Spleen (tissue), 11 donors: ENCODE measurements around the gene MAMDC2. TPM values are rescaled to one million over a fixed set of nuclear protein-coding genes. Genes with fewer than 3 reads are reported as not detected.

Experiments used
- DNase-seq: peaks from one replicate; pipeline ENCODE4 v3.0.0-alpha.2; 2020
- H3K27ac ChIP-seq, 8 donors: fragments of 200-600 bp; sonication (generic) in 7 of 8; 1 replicate in 4 of 8; 2 replicates in 4 of 8; pipeline versions ENCODE4 v1.5.0 to v1.8.0; 2016 to 2021; ENCODE audit warnings: inconsistent platforms in 4 of 8, mild to moderate bottlenecking in 4 of 8, moderate library complexity in 1 of 8
- H3K27me3 ChIP-seq, 7 donors: fragments of 200-600 bp; sonication (generic) in 6 of 7; replicated peaks in 1 of 7; 1 replicate in 4 of 7; 2 replicates in 3 of 7; pipeline versions ENCODE4 v1.5.0 to v1.8.0; 2016 to 2021; ENCODE audit warnings: inconsistent platforms in 3 of 7, mild to moderate bottlenecking in 1 of 7
- H3K36me3 ChIP-seq, 6 donors: fragments of 200-600 bp; sonication (generic) in 5 of 6; 1 replicate in 4 of 6; 2 replicates in 2 of 6; pipeline versions ENCODE4 v1.5.0 to v1.8.0; 2016 to 2021; ENCODE audit warnings: inconsistent platforms in 2 of 6
- H3K4me1 ChIP-seq, 6 donors: fragments of 200-600 bp; sonication (generic) in 5 of 6; 1 replicate in 3 of 6; 2 replicates in 3 of 6; pipeline versions ENCODE4 v1.5.0 to v1.8.0; 2016 to 2021; ENCODE audit warnings: inconsistent platforms in 3 of 6
- H3K4me3 ChIP-seq, 8 donors: fragments of 200-600 bp; sonication (generic) in 7 of 8; 1 replicate in 4 of 8; 2 replicates in 4 of 8; pipeline versions ENCODE4 v1.5.0 to v1.8.0; 2016 to 2021; ENCODE audit warnings: inconsistent platforms in 4 of 8, mild to moderate bottlenecking in 4 of 8, moderate library complexity in 2 of 8
- H3K9me3 ChIP-seq, 8 donors: fragments of 200-600 bp; sonication (generic) in 7 of 8; 1 replicate in 4 of 8; 2 replicates in 4 of 8; pipeline versions ENCODE4 v1.5.0 to v1.8.0; 2016 to 2021; ENCODE audit warnings: inconsistent platforms in 4 of 8
- CTCF ChIP-seq, 11 experiments: fragments of 200-600 bp in 7 of 11; fragments of 450-650 bp in 4 of 11; sonication (generic) in 4 of 11; IDR thresholded peaks in 8 of 11; conservative IDR thresholded peaks in 3 of 11; 1 replicate in 7 of 11; 2 replicates in 4 of 11; pipeline versions ENCODE4 v1.4.0 to v1.8.0; 2016 to 2021; ENCODE audit warnings: antibody characterized with exemption in 11 of 11, inconsistent platforms in 4 of 11, mild to moderate bottlenecking in 1 of 11
- POLR2A ChIP-seq, 3 donors: fragments of 450-650 bp; IDR thresholded peaks; one replicate each; pipeline ENCODE4 v1.5.1; 2017; ENCODE audit warnings: antibody characterized with exemption in 3 of 3, mild to moderate bottlenecking in 1 of 3
- POLR2AphosphoS5 ChIP-seq, 3 donors: sonication (generic); formaldehyde crosslinking; IDR thresholded peaks; one replicate each; pipeline ENCODE4 v1.5.1; 2017; ENCODE audit warnings: antibody characterized with exemption in 3 of 3
- WGBS, 5 donors: extraction: QIAGEN DNeasy Blood & Tissue Kit in 3 of 5; methylation state at CpG; one replicate each; pipeline versions ENCODE4 v1.1.5 to v1.1.7; 2013 to 2018; 5-methylcytosine and 5-hydroxymethylcytosine counted together
- intact Hi-C: fragments of 100-400 bp; cut with DNase I; formaldehyde crosslinking; loops from one replicate; pipeline ENCODE4 v1.15.0; 2023; ENCODE audit warnings: low total_unique reads
- polyA plus RNA-seq, 3 donors: library from polyadenylated mRNA; stranded (reverse); fragments of 200-250 nt; gene quantifications; one replicate each; pipeline ENCODE4 v1.2.1, GENCODE V29; 2013
- total RNA-seq, 7 donors: library from RNA; depleted of rRNA in 3 of 7; stranded (reverse); fragments of >200 nt in 3 of 7; fragmentation: NEBNext Ultra II Directional in 4 of 7; extraction: Animal tissue kit (Norgen Biotek cat#: 25700) in 4 of 7; gene quantifications; one replicate each; pipeline versions ENCODE4 v1.1.0 to v1.2.1, GENCODE V29; 2016 to 2021
- donor health status: healthy with polysubstance abuse.
- donor health status: DM: no; HTN: no; CAD: no; lungs with moderate emphysema.
- donor health status: DM: no; HTN: no; CAD: no.
- donor health status: Bipolar disorder and iron deficiency.
- donor health status: healthy.
- donor health status: DM: no; HTN: no; CAD: no.
- donor health status: DM: yes; HTN: yes; CAD: no.

MAMDC2 gene
- total and polyA plus RNA-seq, 10 donors = 1.5 to 65.5 (median 14.5) TPM

- WGBS, 5 donors = 55 to 70% (median 62%) methylated on average over 1 of the region's 1 CpG
- H3K27ac ChIP-seq = no peak overlapping the region
- no peak overlapping the region for H3K4me3 ChIP-seq
- H3K9me3 ChIP-seq = no peaks in the 10 kb centered on the region
- H3K36me3 ChIP-seq = no peaks in the 10 kb centered on the region
- TF ChIP-seq POLR2A (IDR thresholded peaks at IDR 0.05) (no peak), POLR2AphosphoS5 (IDR thresholded peaks at IDR 0.05) (no peak), CTCF (IDR thresholded peaks at IDR 0.05 in 8 of 11, conservative IDR thresholded peaks at IDR 0.05 in 3 of 11) (no peak)
- intact Hi-C loops = no loop called here
- no peak for DNase-seq
- peaks cover 0 to 3% (median 0%) of the 10 kb centered on the region in 6 donors for H3K4me1 ChIP-seq
- H3K27me3 ChIP-seq = no peaks in the 10 kb centered on the region
Observed at GRCh38 chr9:70093944-70094343, 50.3 kb downstream of the MAMDC2 start.

GRCh38 chr9:70094747-70095146 is 51.1 kb downstream of the MAMDC2 start:
- TF ChIP-seq POLR2AphosphoS5 (IDR thresholded peaks at IDR 0.05) (no peak), POLR2A (IDR thresholded peaks at IDR 0.05) (no peak), CTCF (IDR thresholded peaks at IDR 0.05 in 8 of 11, conservative IDR thresholded peaks at IDR 0.05 in 3 of 11) (no peak)
- H3K36me3 ChIP-seq = no peaks in the 10 kb centered on the region
- peaks cover 0 to 3% (median 0%) of the 10 kb centered on the region in 6 donors for H3K4me1 ChIP-seq
- H3K27me3 ChIP-seq = no peaks in the 10 kb centered on the region
- no peak overlapping the region for H3K4me3 ChIP-seq
- H3K27ac ChIP-seq = no peak overlapping the region
- DNase-seq = no peak
- H3K9me3 ChIP-seq = no peaks in the 10 kb centered on the region
- intact Hi-C loops = no loop called here

- Histone ChIP-seq H3K36me3 (no peaks in the 10 kb centered on the region), H3K9me3 (no peaks in the 10 kb centered on the region), H3K4me1 (peaks cover 0 to 3% (median 0%) of the 10 kb centered on the region in 6 donors), H3K27ac (no peak overlapping the region), H3K4me3 (no peak overlapping the region), H3K27me3 (no peaks in the 10 kb centered on the region)
- no peak for DNase-seq
- TF ChIP-seq POLR2AphosphoS5 (IDR thresholded peaks at IDR 0.05) (no peak), POLR2A (IDR thresholded peaks at IDR 0.05) (no peak)
- WGBS, 5 donors = 64 to 67% (median 64%) methylated on average over 4 of the region's 4 CpGs
- intact Hi-C loops = no loop called here
Observed at GRCh38 chr9:70097187-70097586, 53.5 kb downstream of the MAMDC2 start.

GRCh38 chr9:70100362-70100761 is 56.7 kb downstream of the MAMDC2 start:
- no peak for DNase-seq
- no peak for TF ChIP-seq CTCF (IDR thresholded peaks at IDR 0.05 in 8 of 11, conservative IDR thresholded peaks at IDR 0.05 in 3 of 11)
- TF ChIP-seq POLR2A (IDR thresholded peaks at IDR 0.05) = no peak
- TF ChIP-seq POLR2AphosphoS5 (IDR thresholded peaks at IDR 0.05) = peak in 1 of 3 donors; percentile 26
- intact Hi-C loops = loop anchor here (10.0 kb wide), 1 partner anchor 76 kb away; no protein-coding TSS in a partner anchor
- Histone ChIP-seq H3K27ac (no peak overlapping the region), H3K36me3 (no peaks in the 10 kb centered on the region), H3K4me3 (no peak overlapping the region), H3K27me3 (no peaks in the 10 kb centered on the region), H3K4me1 (peaks cover 0 to 3% (median 0%) of the 10 kb centered on the region in 6 donors), H3K9me3 (no peaks in the 10 kb centered on the region)
- WGBS, 5 donors = 51 to 74% (median 66%) methylated on average over 4 of the region's 4 CpGs

GRCh38 chr9:70101265-70101664 is 57.6 kb downstream of the MAMDC2 start:
- 64 to 80% (median 73%) methylated on average over 1 of the region's 1 CpG for WGBS, 5 donors
- TF ChIP-seq POLR2AphosphoS5 (IDR thresholded peaks at IDR 0.05) (no peak), POLR2A (IDR thresholded peaks at IDR 0.05) (no peak), CTCF (IDR thresholded peaks at IDR 0.05 in 8 of 11, conservative IDR thresholded peaks at IDR 0.05 in 3 of 11) (no peak)
- no peak for DNase-seq
- intact Hi-C loops = loop anchor here (10.0 kb wide), 1 partner anchor 76 kb away; no protein-coding TSS in a partner anchor
- Histone ChIP-seq H3K9me3 (no peaks in the 10 kb centered on the region), H3K27me3 (no peaks in the 10 kb centered on the region), H3K27ac (no peak overlapping the region), H3K36me3 (no peaks in the 10 kb centered on the region), H3K4me3 (no peak overlapping the region), H3K4me1 (peaks cover 0 to 3% (median 0%) of the 10 kb centered on the region in 6 donors)
